Vagina (tissue), 2 donors: Measurements from ENCODE around the gene ASTL. TPM values are rescaled to one million over a fixed set of nuclear protein-coding genes. Genes with fewer than 3 reads are reported as not detected.

Experiments
- DNase-seq, 2 donors: peaks; one replicate each; pipeline ENCODE4 v3.0.0-alpha.2; 2017; ENCODE audit errors: extremely low spot score in 2 of 2
- H3K27ac ChIP-seq: fragments of 200-600 bp; sonication (generic); one replicate; pipeline ENCODE4 v1.5.1; 2019
- H3K27me3 ChIP-seq: fragments of 200-600 bp; sonication (generic); one replicate; pipeline ENCODE4 v1.5.1; 2019
- H3K36me3 ChIP-seq, 2 donors: fragments of 200-600 bp; sonication (generic); one replicate each; pipeline ENCODE4 v1.5.1; 2017 to 2019
- H3K4me1 ChIP-seq: fragments of 200-600 bp; sonication (generic); one replicate; pipeline ENCODE4 v1.5.1; 2019
- H3K4me3 ChIP-seq, 2 donors: fragments of 200-600 bp; sonication (generic); 1 replicate in 1 of 2; 2 replicates in 1 of 2; pipeline ENCODE4 v1.5.1; 2016 to 2019
- H3K9me3 ChIP-seq: fragments of 200-600 bp; sonication (generic); one replicate; pipeline ENCODE4 v1.5.1; 2019
- CTCF ChIP-seq, 3 experiments: fragments of 450-650 bp in 2 of 3; fragments of 200-600 bp in 1 of 3; sonication (generic) in 1 of 3; IDR thresholded peaks; one replicate each; pipeline ENCODE4 v1.5.1; 2017 to 2019; ENCODE audit warnings: antibody characterized with exemption in 3 of 3, mild to moderate bottlenecking in 2 of 3, moderate library complexity in 2 of 3
- POLR2A ChIP-seq, 2 donors: fragments of 450-650 bp; IDR thresholded peaks; one replicate each; pipeline ENCODE4 v1.6.1; 2017; ENCODE audit warnings: antibody characterized with exemption in 2 of 2, mild to moderate bottlenecking in 2 of 2, moderate library complexity in 2 of 2
- POLR2AphosphoS5 ChIP-seq, 2 donors: sonication (generic); formaldehyde crosslinking; IDR thresholded peaks; one replicate each; pipeline ENCODE4 v1.9.0; 2017; ENCODE audit warnings: antibody characterized with exemption in 2 of 2, mild to moderate bottlenecking in 2 of 2, low read depth in 1 of 2; ENCODE audit not compliant: insufficient read depth in 1 of 2
- intact Hi-C: fragments of 100-400 bp; cut with DNase I; formaldehyde crosslinking; loops from one replicate; pipeline ENCODE4 v1.15.1; 2023
- total RNA-seq: library from RNA; depleted of rRNA; stranded (reverse); fragments of >200 nt; gene quantifications from one replicate; pipeline ENCODE4 v1.2.3, GENCODE V29; 2016

The ASTL gene
- total RNA-seq, 1 donor from 2014 or later = not detected

DNA sequence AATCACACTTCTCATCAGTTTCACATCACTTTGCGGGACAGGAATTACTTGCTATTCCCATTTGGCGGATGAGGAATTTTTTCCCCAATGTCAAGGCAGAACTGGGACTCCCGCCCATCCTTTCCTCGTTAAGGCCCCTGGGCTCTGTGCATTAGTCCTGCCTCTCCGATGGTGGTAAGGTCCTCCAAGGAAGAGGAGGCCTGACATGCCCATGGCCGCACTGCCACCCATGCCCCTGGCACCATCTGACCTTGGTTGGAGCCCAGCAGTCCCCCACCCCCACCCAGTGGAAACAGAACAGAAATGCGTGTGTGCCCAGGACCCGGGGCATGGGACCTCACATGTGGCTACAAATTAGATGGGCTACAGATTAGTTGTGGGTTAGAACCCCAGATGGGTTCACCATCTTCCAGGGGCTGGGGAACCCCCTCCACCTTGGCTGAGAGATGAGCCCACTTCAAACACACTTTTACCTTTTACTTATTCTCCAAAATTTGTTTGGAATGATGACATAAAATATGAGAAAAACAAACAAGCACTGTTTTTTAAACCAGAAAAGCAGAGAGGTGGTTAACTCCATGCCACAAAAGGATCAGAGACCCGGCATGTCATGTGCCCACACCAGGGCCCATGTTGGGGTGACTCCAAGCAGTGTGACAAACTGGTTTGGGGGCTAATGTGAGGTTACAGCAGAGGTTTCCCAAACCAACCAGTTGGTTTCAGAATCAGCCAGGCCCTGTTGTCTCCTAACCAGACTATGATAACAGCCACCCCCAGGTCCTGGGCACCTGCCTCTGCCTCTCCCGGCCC is 17.9 kb upstream of the ASTL start:
- DNase-seq = no peak
- Histone ChIP-seq H3K27me3 (no peaks in the 10 kb centered on the region), H3K36me3 (no peaks in the 10 kb centered on the region), H3K27ac (no peak overlapping the region), H3K4me3 (no peak overlapping the region), H3K4me1 (no peaks in the 10 kb centered on the region), H3K9me3 (no peaks in the 10 kb centered on the region)
- TF ChIP-seq POLR2AphosphoS5 (IDR thresholded peaks at IDR 0.05; ENCODE audit: insufficient read depth in 1 of 2, low read depth in 1 of 2) (no peak), POLR2A (IDR thresholded peaks at IDR 0.05) (no peak), CTCF (IDR thresholded peaks at IDR 0.05) (no peak)
- intact Hi-C loops = no loop called here

DNA sequence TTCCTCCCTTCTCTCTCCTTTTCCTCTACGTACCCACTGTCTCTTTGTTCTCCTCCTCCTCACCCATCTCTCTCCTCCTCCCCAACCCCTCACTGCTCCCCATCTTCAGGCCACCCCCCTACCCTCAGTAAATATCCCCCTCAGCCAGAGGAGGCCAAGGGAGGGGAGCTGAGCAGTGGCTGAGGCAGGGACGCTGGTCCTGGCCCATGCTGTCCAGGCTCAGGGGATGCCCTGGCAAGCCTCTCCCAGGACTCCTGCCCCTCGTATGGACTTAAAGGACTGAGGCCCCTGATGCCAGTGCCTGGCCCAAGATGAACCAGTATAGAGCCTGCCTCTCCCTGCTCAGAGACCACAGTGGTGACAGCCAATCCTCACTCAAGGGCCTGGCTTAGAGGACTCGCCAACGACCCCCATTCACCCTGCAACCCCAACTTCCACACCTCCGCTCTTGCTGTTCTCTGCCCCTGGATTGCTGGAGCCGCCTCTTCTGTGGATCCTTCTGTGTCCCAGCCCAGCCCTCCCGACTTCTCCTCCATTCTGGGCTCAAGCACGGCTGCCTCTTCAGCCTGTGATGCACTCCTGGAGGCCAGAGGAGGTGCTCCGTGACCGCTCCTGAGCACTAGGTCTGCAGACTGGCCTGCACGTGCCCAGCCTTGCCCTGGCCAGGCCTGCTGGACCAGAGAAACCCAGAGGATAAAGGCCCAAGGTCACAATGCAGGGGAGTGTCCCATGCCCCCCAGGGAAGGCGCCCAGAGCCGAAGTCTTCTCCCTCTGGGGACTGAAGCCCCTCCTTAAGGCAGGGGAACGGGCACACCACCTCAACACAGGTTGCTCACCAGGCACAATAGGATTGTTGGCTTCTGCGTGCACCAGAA is 16.4 kb upstream of the ASTL start:
- Histone ChIP-seq H3K36me3 (no peaks in the 10 kb centered on the region), H3K4me3 (no peak overlapping the region), H3K27me3 (no peaks in the 10 kb centered on the region), H3K27ac (no peak overlapping the region), H3K4me1 (no peaks in the 10 kb centered on the region), H3K9me3 (no peaks in the 10 kb centered on the region)
- no peak for DNase-seq
- TF ChIP-seq CTCF (IDR thresholded peaks at IDR 0.05) (no peak), POLR2A (IDR thresholded peaks at IDR 0.05) (no peak), POLR2AphosphoS5 (IDR thresholded peaks at IDR 0.05; ENCODE audit: insufficient read depth in 1 of 2, low read depth in 1 of 2) (no peak)
- intact Hi-C loops = no loop called here

GRCh38 chr2:96153991-96154431 is 15.7 kb upstream of the ASTL start:
- H3K36me3 ChIP-seq = no peaks in the 10 kb centered on the region
- no peak overlapping the region for H3K4me3 ChIP-seq
- H3K4me1 ChIP-seq = no peaks in the 10 kb centered on the region
- no peak for DNase-seq
- H3K27me3 ChIP-seq = no peaks in the 10 kb centered on the region
- H3K9me3 ChIP-seq = no peaks in the 10 kb centered on the region
- no peak overlapping the region for H3K27ac ChIP-seq
- TF ChIP-seq POLR2AphosphoS5 (IDR thresholded peaks at IDR 0.05; ENCODE audit: insufficient read depth in 1 of 2, low read depth in 1 of 2) (no peak), POLR2A (IDR thresholded peaks at IDR 0.05) (no peak), CTCF (IDR thresholded peaks at IDR 0.05) (no peak)
- intact Hi-C loops = no loop called here

GRCh38 chr2:96153291-96153713 is 15.0 kb upstream of the ASTL start:
- Histone ChIP-seq H3K36me3 (no peaks in the 10 kb centered on the region), H3K4me1 (no peaks in the 10 kb centered on the region), H3K27ac (no peak overlapping the region), H3K4me3 (no peak overlapping the region), H3K27me3 (no peaks in the 10 kb centered on the region), H3K9me3 (no peaks in the 10 kb centered on the region)
- no peak for DNase-seq
- intact Hi-C loops = no loop called here
- TF ChIP-seq POLR2AphosphoS5 (IDR thresholded peaks at IDR 0.05; ENCODE audit: insufficient read depth in 1 of 2, low read depth in 1 of 2) (no peak), CTCF (IDR thresholded peaks at IDR 0.05) (no peak), POLR2A (IDR thresholded peaks at IDR 0.05) (no peak)
